ENCODE results near the gene ABHD2.

ABHD2 gene, protein sequence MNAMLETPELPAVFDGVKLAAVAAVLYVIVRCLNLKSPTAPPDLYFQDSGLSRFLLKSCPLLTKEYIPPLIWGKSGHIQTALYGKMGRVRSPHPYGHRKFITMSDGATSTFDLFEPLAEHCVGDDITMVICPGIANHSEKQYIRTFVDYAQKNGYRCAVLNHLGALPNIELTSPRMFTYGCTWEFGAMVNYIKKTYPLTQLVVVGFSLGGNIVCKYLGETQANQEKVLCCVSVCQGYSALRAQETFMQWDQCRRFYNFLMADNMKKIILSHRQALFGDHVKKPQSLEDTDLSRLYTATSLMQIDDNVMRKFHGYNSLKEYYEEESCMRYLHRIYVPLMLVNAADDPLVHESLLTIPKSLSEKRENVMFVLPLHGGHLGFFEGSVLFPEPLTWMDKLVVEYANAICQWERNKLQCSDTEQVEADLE

DNA sequence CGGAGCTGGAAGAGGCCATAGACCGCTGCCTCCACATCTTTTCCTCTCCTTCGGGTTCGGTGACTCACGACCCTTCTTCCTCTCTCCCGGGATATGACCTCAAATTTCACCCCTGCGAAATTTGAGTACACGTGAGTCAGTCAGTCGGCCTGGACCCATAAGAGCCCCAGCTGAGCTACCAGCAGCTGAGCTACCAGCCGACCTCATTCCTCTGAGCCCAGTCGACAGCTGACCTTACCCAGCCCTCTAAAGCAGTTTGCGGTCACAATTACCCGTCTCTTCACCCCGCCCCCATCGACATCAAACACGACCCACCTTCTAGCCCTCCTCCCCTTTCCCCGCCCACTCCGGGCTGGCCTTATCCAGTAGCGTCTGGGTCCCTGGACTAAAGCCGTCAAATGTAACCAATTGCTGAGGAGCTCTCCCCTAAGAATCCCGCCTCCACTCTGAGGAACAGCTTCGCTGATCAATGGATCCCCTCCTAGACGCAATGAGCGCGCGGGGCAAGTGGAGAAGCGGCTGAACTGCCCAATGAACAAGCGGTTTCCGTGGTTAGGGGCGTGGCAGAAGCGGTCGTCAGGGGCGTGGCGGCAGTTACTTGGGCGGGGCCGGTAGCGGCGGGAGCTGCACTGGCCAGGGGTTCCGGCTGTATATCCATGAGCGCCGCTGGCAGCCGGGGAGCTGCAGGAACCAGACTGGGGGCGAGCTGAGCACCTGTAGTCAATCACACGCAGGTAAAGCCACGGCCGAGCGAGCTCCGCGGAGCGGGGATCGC lies at the start of gene ABHD2:
TSS of gene ABHD2 (plus strand) at position 627 of the 775 bp plus-strand sequence. CDS start 27,872 bp downstream, outside the sequence.
- Histone ChIP-seq H3K27ac (ENCODE audit: low read length) (peak within 1 kb of the TSS; percentile 67), H3K4me1 (ENCODE audit: insufficient read depth, low read length) (peaks cover 22% of the 10 kb centered on the region), H3K79me2 (ENCODE audit: insufficient read depth, low read length) (peaks cover 12% of the 10 kb centered on the region)

DNA sequence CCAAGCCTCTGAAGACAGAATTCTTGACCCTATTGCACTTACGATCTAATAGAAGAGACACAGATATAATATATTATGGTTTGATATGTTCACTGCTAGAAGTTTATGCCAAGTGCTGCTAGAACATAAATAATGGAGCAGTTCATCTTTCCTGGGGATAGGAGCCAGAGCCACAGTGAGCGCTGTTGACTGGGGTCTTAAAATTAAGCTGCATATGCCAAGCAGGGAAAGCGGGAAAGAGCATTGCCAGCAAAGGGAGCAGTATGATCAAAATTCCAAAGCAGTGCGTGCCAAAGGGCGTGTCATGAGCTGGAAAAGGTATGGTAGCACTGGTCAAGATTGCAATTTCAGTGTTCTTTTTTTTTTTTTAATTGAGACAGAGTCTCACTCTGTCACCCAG lies 49.1 kb upstream of the ABHD2 start:
- no peaks in the 10 kb centered on the region for H4K20me1 ChIP-seq (ENCODE audit: insufficient read depth, low read length)
- ATAC-seq (ENCODE audit: insufficient read depth, low read depth): no peak
- no peak overlapping the region for H3K4me2 ChIP-seq (ENCODE audit: insufficient read depth, low read length)
- H3K36me3 ChIP-seq (ENCODE audit: insufficient read depth, low read length): no peaks in the 10 kb centered on the region
- TF ChIP-seq, protein P1, sequence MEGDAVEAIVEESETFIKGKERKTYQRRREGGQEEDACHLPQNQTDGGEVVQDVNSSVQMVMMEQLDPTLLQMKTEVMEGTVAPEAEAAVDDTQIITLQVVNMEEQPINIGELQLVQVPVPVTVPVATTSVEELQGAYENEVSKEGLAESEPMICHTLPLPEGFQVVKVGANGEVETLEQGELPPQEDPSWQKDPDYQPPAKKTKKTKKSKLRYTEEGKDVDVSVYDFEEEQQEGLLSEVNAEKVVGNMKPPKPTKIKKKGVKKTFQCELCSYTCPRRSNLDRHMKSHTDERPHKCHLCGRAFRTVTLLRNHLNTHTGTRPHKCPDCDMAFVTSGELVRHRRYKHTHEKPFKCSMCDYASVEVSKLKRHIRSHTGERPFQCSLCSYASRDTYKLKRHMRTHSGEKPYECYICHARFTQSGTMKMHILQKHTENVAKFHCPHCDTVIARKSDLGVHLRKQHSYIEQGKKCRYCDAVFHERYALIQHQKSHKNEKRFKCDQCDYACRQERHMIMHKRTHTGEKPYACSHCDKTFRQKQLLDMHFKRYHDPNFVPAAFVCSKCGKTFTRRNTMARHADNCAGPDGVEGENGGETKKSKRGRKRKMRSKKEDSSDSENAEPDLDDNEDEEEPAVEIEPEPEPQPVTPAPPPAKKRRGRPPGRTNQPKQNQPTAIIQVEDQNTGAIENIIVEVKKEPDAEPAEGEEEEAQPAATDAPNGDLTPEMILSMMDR (IDR thresholded peaks at IDR 0.05; ENCODE audit: borderline replicate concordance, extremely low read depth, low read length, poor library complexity, severe bottlenecking): no peak
- TF ChIP-seq EZH2 (IDR thresholded peaks at IDR 0.05; ENCODE audit: borderline replicate concordance, low read depth, low read length, severe bottlenecking): no peak
- H3K4me1 ChIP-seq (ENCODE audit: insufficient read depth, low read length): peaks cover 12% of the 10 kb centered on the region; the same call in 1 of the 2 replicates
- no peak overlapping the region for H3K27ac ChIP-seq (ENCODE audit: low read length)
- no peaks in the 10 kb centered on the region for H3K9me3 ChIP-seq (ENCODE audit: insufficient read depth, low read length, severe bottlenecking)
- H3K27me3 ChIP-seq (ENCODE audit: insufficient read depth, low read length, poor library complexity): no peaks in the 10 kb centered on the region
- no peaks in the 10 kb centered on the region for H3K79me2 ChIP-seq (ENCODE audit: insufficient read depth, low read length)
- no peak for DNase-seq
- no peak overlapping the region for H2AFZ ChIP-seq (ENCODE audit: low read depth, low read length)
- no peak overlapping the region for H3K4me3 ChIP-seq (ENCODE audit: low read depth in 1 of 2, low read length in 2 of 2)
- H3K9ac ChIP-seq (ENCODE audit: low read depth, low read length): no peak overlapping the region

More for the DNA sequence above, at the start of gene ABHD2:
- Histone ChIP-seq H4K20me1 (ENCODE audit: insufficient read depth, low read length) (no peaks in the 10 kb centered on the region), H3K9ac (ENCODE audit: low read depth, low read length) (peak within 1 kb of the TSS; percentile 91), H3K36me3 (ENCODE audit: insufficient read depth, low read length) (no peaks in the 10 kb centered on the region; the same call in 1 of the 2 replicates), H3K9me3 (ENCODE audit: insufficient read depth, low read length, severe bottlenecking) (no peaks in the 10 kb centered on the region), H3K4me3 (ENCODE audit: low read depth in 1 of 2, low read length in 2 of 2) (peak within 1 kb of the TSS; percentile 82 to 85; a peak in 3 of 4 replicates), H3K4me2 (ENCODE audit: insufficient read depth, low read length) (peak within 1 kb of the TSS; percentile 98), H2AFZ (ENCODE audit: low read depth, low read length) (peak within 1 kb of the TSS; percentile 76), H3K27me3 (ENCODE audit: insufficient read depth, low read length, poor library complexity) (no peaks in the 10 kb centered on the region)
- DNase-seq: peak; percentile 97
- peak; percentile 98 for ATAC-seq (ENCODE audit: insufficient read depth, low read depth)
- no peak for TF ChIP-seq EZH2 (IDR thresholded peaks at IDR 0.05; ENCODE audit: borderline replicate concordance, low read depth, low read length, severe bottlenecking)
- TF ChIP-seq, protein P1 (IDR thresholded peaks at IDR 0.05; ENCODE audit: borderline replicate concordance, extremely low read depth, low read length, poor library complexity, severe bottlenecking): no peak

DNA sequence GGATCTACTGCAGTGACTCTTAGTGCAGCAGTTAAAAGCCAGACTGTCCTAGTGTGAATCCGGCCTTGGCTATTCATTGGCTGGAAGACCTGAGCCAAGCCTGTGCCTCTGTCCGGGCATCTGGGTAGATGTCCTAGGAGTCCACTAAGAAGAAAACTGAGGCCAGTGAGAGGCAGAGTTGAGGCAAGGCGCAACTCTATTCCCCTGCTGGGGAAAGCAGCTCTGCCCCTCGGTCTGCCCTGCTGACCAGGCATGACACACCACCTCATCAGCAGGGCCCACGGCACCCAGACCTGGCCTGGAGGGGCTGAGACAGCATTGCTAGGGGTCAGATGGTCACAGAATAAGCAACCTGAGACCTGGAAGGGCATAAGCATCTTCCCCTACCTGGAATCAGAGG lies 46.7 kb upstream of the ABHD2 start:
- H3K27ac ChIP-seq (ENCODE audit: low read length): no peak overlapping the region
- H2AFZ ChIP-seq (ENCODE audit: low read depth, low read length): no peak overlapping the region
- H3K4me2 ChIP-seq (ENCODE audit: insufficient read depth, low read length): peak overlapping the region; percentile 55
- no peaks in the 10 kb centered on the region for H3K9me3 ChIP-seq (ENCODE audit: insufficient read depth, low read length, severe bottlenecking)
- H3K4me3 ChIP-seq (ENCODE audit: low read depth in 1 of 2, low read length in 2 of 2): peak overlapping the region in 1 of 2 experiments; percentile 51; a peak in 2 of 4 replicates
- no peaks in the 10 kb centered on the region for H3K27me3 ChIP-seq (ENCODE audit: insufficient read depth, low read length, poor library complexity)
- H4K20me1 ChIP-seq (ENCODE audit: insufficient read depth, low read length): no peaks in the 10 kb centered on the region
- H3K79me2 ChIP-seq (ENCODE audit: insufficient read depth, low read length): no peaks in the 10 kb centered on the region
- DNase-seq (no peak), ATAC-seq (ENCODE audit: insufficient read depth, low read depth) (no peak)
- peaks cover 12% of the 10 kb centered on the region; the same call in 1 of the 2 replicates for H3K4me1 ChIP-seq (ENCODE audit: insufficient read depth, low read length)
- H3K9ac ChIP-seq (ENCODE audit: low read depth, low read length): no peak overlapping the region
- no peak for TF ChIP-seq EZH2 (IDR thresholded peaks at IDR 0.05; ENCODE audit: borderline replicate concordance, low read depth, low read length, severe bottlenecking)
- TF ChIP-seq, protein P1 (IDR thresholded peaks at IDR 0.05; ENCODE audit: borderline replicate concordance, extremely low read depth, low read length, poor library complexity, severe bottlenecking): no peak
- no peaks in the 10 kb centered on the region for H3K36me3 ChIP-seq (ENCODE audit: insufficient read depth, low read length)

Data from DND-41 (cell line).